Left lobe of liver (tissue), 2 donors: ENCODE measurements around the gene ODAD3. TPM values are rescaled to one million over a fixed set of nuclear protein-coding genes. Genes with fewer than 3 reads are reported as not detected.

ENCODE experiments used
- ATAC-seq: fragments of 200-7000 bp; cut with Tn5 transposase; one replicate; pipeline ENCODE4 v1.9.1; 2020; ENCODE audit warnings: mild to moderate bottlenecking, moderate library complexity
- DNase-seq: peaks from one replicate; pipeline ENCODE4 v3.0.0-alpha.2; 2020; ENCODE audit warnings: low spot score
- total RNA-seq: library from RNA; stranded (reverse); gene quantifications from one replicate; pipeline ENCODE4 v1.2.1, GENCODE V29; 2021
- donor health status: DM: no; HTN: no; CAD: no; lungs with moderate emphysema.
- donor health status: DM: no; HTN: yes; CAD: no.

The ODAD3 gene
- total RNA-seq, 1 donor from 2014 or later: 0.70 TPM

DNA sequence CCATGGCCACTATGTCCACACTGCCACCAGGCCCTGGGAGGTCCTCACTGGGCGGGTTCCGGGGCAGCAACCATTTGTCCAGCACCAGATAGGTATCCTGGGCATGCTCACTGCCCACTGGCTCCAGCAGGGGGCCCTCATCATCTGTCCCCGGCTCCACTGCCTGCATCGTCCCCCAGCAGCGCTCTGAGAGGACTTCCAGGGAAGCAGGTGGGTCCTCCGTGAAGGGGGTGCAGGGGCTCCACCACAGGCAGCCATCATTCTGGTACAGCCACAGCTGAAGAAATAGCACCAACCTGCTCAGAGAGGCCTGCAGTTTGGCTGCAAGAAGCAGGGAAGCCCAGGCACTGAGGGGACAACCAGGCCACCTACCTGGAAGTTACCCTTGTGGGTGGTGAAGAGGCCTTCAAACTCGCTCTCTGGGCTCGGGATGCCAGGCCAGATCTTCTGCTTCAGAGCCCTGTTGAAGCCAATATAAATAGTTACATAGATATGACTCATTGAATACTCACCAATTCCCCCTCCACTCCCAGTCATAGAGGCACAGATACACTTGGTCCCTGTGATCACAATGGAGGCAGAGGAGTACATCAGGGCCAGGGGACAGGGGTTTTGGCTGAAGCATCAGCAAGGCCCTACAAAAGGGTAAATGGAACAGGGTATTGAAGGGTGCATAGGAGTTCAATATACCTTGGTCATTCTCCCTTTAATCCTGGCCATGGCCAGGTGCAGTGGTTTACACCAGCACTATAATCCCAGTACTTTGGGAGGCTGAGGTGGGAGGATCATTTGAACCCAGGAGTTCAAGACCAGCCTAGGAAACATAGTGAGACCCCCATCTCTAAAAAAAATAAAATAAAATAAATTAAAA is 56.4 kb downstream of the ODAD3 start:
- DNase-seq (no peak), ATAC-seq (no peak)

DNA sequence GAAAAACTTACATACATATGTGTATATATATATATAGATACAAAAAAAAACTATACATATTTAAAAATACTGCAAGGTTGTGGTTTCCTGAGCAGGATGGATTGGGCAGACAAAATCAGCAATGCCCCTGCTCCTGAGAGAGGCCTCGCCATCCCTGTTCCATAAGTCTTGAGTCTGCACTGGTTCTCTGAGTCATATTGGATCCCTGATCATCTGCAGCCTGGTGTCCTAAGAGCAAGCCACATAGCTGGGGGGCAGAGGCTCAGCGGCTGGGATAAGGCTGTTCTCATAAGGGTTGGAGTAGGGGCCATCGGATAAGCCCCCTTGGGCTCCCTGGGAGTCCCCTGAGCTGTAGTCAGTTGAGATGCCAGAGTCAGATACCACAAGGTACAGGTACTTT is 57.2 kb downstream of the ODAD3 start:
- DNase-seq: no peak
- no peak for ATAC-seq

DNA sequence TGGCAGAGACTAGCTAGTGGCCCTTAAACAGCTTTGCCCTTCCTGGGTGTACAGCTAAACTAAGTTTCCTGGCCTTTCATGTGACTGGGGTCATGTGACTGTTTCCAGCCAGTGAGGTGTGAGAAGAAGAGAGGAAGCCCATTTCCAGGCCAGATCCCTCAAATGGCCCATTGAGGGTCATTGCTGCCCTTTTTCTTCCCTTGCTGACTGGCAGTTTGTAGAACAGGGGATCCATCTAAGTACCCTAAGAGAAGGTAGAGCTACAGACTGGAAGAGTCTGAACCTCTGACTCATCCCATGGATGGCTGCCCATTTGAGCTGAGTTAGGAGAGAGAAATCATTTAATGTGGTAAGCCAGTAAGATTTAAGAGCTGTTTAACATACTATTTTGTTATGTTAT is 57.7 kb downstream of the ODAD3 start:
- DNase-seq (no peak), ATAC-seq (no peak)

DNA sequence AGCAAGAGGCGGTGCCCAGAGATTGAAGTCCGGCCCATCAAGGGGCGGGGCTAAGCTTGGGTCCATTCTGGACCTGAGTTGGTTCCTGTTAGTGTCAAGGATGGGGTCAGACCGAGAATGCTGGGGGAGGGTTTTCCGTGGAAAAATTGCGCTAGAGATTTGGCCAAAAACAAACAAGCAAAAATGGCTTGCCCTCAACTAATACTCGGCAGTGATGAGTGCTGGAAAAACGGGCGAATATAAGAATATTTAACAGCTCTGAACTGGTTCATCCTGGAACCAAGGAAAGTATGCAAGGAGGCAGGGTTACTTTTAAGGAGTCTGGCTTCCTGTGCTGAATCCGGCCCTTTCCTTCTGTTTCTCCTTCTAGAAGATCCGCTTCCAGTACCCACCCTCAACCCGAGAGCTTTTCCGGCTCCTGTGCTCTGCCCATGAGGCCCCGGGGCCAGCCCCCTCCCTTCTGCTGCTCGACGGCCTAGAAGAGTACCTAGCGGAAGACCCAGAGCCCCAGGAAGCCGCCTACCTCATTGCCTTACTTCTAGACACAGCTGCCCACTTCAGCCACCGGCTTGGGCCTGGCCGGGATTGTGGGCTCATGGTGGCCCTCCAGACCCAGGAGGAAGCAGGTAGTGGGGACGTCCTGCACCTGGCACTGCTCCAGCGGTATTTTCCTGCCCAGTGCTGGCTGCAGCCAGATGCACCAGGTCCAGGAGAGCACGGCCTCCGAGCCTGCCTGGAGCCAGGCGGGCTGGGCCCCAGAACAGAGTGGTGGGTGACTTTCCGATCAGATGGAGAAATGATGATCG is 59.6 kb downstream of the ODAD3 start:
- peak; percentile 83 for DNase-seq
- ATAC-seq: peak; percentile 44

DNA sequence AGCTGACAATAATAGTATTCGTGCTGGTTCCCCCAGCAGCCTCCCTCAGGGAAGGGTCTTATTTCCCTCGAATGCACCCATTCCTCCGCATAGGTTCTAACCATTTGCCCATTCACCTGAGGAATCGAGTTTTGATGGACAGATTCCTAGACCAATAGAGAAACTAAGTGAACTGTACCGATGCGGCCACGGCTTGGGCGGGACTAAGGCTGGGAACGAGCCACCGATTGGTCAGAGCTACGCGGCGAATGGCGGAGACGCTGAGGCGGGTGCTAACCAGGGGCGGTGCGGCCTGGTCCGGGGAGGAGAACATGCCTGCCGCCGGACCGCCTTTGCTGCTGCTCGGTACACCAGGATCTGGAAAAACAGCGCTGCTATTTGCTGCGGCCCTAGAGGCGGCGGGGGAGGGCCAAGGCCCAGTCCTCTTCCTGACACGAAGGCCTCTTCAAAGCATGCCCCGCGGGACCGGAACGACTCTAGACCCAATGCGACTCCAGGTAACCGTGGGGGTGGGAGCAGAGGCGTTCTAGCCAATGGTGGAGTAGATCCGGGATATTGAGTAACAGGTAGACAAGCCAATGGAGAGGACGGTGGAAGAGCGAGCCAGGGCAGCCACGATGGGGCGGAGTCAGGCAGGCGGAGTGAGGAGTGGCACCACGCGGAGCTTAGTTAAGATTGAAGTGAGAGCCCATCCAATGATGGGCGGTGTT is 60.3 kb downstream of the ODAD3 start, which contains the start of gene SWSAP1:
Gene SWSAP1, plus strand, starts transcription at position 234 of the 710 bp plus-strand sequence. Its CDS starts 15 bp downstream, at position 249.
- ATAC-seq (peak; percentile 88), DNase-seq (peak; percentile 99)

DNA sequence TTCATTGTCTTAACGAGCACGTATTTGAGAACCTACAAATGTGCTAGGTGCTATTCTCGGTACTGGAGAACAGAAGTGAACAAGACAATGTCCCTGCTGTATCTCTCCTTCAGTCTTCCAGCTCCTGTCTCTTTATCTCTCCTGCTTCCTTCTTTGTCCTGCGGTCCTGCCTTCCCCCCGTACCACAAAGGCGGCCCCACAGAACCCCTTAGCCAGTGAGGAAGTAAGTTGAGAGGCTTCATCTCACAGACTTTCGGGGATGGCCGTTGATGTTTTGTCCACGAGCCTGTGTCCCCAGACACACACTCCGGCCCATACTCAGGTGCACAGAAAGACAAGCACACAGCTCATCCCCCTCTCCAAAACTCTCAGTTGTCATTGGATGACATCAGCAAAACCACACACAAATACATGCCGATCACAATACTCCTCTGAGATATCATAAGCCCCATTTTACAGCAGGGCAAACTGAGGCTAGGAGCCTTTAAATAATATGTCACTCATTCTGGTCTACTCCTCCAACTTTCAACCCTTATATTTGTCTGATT is 61.0 kb downstream of the ODAD3 start:
- ATAC-seq (no peak), DNase-seq (no peak)

DNA sequence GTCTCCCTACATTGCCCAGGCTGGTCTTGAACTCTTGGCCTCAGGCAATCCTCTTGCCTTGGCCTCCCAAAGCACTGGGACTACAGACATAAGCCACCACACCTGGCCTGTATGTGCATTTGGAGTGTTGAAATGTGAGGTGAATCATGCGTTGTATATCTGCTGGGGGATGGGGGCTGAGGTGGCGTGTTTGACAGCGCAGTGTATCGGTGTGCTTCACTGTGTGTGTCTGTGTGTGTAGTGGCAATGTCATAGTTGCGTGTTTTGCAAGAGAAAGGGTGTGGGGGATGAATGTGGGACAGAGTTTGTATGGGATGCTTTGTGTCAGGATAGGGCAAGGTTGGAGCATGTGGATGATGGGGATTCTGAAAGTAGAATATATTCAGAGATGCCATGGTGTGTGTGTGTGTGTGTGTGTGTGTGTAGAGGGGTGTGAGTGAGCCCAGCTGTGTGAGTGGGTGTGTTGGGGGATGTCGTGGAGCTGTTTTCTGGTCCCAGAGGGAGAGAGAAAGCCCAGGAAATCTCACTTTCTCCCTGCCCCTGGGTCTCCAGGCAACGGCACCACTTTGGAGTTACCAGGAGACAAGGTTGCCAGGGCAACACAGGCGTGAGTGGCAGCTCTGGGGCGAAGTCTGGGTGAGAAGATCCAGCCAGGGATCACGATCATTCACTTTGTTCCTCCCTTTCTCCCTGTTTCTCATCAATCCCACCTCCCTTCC is 61.6 kb downstream of the ODAD3 start:
- no peak for DNase-seq
- ATAC-seq: no peak

DNA sequence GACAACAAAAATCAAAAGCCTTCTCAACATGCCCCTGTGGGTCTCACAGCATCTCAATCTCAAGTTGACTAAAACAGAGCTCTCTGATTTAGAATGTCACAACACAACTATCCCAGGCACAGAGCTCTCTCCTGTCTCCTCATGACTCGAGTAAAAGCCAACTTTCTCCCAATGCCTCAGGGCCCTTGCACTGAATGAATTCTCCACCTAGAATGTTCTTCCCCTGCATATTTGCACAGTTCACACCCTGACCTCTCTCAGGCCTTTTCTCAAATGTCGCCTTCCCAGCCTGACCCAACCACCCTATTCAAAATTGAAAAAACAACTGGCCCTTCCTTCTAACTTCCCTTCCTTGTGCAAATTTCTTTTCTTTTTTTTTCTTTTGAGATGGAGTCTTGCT is 64.2 kb downstream of the ODAD3 start:
- DNase-seq: no peak
- ATAC-seq: no peak

Other genes starting within 250 kb of the ODAD3 start
- gene KANK2, start 237.6 kb downstream of the ODAD3 start, total RNA-seq: 61.1 TPM
- 202 TPM for gene ANGPTL8, start 195.5 kb downstream of the ODAD3 start, total RNA-seq
- 30.0 TPM for gene DOCK6, start 172.6 kb downstream of the ODAD3 start, total RNA-seq
- not detected for gene TSPAN16, start 139.0 kb downstream of the ODAD3 start, total RNA-seq
- gene RAB3D, start 95.5 kb downstream of the ODAD3 start, total RNA-seq: 3.3 TPM
- gene TMEM205, start 88.9 kb downstream of the ODAD3 start, total RNA-seq: 154 TPM
- 25.6 TPM for gene CCDC159, start 88.6 kb downstream of the ODAD3 start, total RNA-seq
- 8.8 TPM for gene PLPPR2, start 79.7 kb downstream of the ODAD3 start, total RNA-seq
- 2.6 TPM for gene SWSAP1, start 60.5 kb downstream of the ODAD3 start, total RNA-seq
- gene EPOR, start 50.8 kb downstream of the ODAD3 start, total RNA-seq: 11.9 TPM
- 33.4 TPM for gene RGL3, start 15.8 kb downstream of the ODAD3 start, total RNA-seq
- 218 TPM for gene PRKCSH, start 514 bp upstream of the ODAD3 start, total RNA-seq
- not detected for gene ELAVL3, start 45.9 kb upstream of the ODAD3 start, total RNA-seq
- gene ZNF653, start 70.7 kb upstream of the ODAD3 start, total RNA-seq: 8.3 TPM
- 45.6 TPM for gene ECSIT, start 94.0 kb upstream of the ODAD3 start, total RNA-seq
- gene CNN1, start 103.7 kb upstream of the ODAD3 start, total RNA-seq: 0.98 TPM
- 28.9 TPM for gene ELOF1, start 124.1 kb upstream of the ODAD3 start, total RNA-seq
- gene ACP5, start 142.5 kb upstream of the ODAD3 start, total RNA-seq: 17.9 TPM
- 5.3 TPM for gene ZNF627, start 162.4 kb upstream of the ODAD3 start, total RNA-seq